ENCODE results near the gene HTD2.
"Not testable (repeated sequence)": the region's sequence is repeated elsewhere in the genome, so short reads cannot be mapped to it uniquely, and the experiment has no call there.

The HTD2 gene

DNA sequence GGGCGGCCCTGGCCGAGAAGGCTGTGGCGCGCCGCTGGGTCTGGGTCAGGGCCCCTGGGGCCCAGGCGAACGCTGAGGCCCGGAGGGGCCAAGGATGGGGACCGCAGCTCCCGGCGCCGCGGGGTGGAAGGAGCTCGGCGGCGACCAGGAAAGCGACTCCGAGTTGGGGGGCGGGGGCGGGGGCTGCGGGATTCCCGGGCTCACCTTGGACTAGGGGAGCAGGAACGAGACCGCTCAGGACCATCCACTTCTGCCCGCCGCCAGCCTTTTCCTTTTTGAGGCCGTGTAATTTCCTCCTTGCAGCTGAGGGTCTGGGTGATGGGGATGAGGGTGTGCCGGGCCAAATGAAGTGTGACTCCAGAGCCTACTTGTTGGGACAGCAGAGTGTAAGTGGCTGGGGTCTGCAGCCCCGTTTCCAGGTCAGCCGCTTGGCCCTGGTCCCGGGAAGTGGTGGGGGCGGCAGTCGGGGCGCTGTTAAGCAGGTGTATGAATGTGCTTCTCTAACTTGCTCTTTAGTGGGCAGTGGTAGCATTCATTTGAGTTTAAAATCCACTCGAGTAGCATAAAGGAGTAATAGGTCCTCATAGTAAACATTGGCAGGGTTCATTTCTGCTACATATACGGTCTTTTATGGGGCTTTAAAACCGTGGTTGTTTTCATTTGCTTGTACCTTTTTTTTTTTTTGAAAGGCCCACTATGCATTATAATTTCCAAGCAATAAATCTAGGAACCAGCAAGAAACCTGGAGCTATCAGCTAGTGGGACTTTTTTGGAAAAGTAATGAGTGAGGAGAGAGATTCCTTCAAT lies 27.1 kb downstream of the HTD2 start:
- DNase-seq (ENCODE audit: low read depth): no peak

DNA sequence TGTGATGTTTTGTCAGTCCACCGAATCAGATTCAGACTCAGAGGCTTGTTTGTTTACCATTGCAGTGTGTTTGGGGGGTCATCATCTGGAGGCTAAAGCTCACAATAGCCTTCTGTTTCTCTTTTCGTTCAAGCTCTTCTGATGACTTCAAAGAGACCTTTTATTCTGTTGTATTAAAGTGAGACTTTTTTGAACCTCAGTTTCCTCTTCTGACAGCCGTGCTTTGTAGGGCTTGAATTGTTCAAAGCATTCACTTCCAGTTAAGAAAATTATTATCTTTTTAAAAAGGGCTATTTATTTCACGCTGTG lies 27.6 kb downstream of the HTD2 start:
- DNase-seq (ENCODE audit: low read depth): no peak

DNA sequence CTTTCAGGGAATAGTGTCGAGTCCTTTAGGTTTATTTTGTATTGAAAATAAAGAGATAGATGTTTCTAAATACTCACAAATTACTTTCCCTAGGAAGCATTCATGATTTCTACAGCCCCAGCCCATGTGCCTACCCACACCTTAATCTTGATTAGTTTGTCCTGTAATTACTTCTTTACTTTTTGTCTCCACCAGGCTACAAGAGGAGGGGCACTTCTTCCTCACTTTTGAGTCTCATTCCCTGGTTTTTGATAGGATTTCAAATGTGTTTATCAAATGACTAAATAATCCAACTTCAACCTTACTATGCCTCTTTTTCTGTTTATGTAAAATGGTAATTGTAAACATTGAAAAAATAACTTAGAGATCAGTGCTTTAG lies 28.2 kb downstream of the HTD2 start:
- no peak for DNase-seq (ENCODE audit: low read depth)

DNA sequence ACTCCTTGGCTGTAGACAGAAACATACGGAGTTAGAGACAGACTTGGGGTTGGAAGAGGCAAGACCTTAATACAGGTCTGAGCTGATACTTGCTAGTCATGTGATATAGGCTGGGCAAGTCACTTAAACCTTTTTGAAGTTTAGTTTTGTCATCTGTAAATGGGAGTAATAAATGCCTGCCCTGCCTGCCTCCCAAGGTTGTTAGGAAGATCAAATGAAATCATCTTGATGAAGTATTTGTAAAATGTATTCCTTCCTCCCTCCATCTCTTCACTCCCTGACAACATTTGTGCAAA lies 29.3 kb downstream of the HTD2 start:
- no peak for DNase-seq (ENCODE audit: low read depth)

DNA sequence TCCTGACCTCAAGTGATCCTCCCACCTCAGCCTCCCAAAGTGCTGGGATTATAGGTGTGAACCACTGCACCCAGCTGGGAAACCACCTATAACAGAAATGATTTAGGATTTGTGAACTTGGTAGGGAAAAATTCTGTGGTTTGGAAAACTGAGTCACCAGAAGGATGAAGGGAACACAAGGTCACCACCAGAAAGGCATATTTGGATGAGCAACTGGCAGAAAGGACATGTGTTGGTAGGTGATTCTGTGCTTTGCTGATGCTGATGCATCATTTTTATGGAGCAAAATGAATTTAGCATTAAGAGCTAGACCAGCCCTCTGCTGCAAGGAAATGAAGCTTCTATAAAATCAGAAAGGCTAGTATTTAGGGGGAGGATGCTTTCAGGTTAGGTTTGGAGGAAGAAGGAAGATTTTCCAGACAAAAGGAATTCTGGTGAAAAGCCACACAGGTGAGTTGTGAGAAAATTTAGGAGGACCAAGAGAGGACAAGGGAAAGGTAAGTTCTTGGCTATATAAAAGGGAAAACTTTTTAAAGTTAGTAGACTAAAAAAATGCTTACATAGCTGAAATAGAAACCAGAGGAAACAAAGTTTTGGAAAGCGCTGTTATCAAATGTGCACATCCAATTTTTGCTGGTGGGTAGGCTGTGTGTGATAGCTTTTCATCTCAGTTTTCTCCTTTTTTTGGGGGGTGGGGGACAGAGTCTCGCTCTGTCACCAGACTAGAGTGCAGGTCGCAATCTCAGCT lies 30.0 kb downstream of the HTD2 start:
- DNase-seq (ENCODE audit: low read depth): no peak

DNA sequence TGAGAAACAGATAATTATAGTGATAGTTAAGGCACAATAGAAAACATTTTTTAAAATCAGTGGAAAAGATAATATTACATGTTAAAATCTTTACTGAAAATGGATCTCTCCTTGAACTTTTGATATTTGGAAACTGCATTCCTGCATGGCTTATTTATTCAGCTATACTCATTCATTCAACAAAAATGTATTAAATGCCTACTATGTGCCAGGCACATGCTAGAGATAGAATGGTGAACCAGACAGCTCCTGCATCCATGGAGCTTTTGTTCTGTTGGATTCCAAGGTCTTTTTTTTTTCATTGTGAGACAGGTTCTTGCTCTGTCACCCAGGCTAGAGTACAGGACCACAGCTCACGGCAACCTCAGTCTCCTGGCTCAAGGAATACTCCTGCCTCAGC lies 30.9 kb downstream of the HTD2 start:
- DNase-seq (ENCODE audit: low read depth): no peak

DNA sequence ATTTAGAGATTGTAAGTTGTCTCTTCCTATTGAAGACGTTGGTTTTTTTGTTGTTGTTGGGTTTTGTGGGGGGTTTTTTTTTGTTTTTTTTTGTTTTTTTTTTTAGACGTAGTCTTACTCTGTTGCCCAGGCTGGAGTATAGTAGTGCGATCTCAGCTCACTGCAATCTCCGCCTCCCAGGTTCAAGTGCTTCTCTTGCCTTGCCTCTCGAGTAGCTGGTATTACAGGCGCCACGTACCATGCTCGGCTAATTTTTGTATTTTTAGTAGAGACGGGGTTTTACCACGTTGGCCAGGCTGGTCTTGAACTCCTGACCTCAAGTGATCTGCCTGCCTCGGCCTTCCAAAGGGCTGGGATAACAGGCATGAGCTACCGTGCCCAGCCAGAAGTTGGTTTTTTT lies 32.8 kb downstream of the HTD2 start:
- not testable (repeated sequence) for DNase-seq (ENCODE audit: low read depth)

DNA sequence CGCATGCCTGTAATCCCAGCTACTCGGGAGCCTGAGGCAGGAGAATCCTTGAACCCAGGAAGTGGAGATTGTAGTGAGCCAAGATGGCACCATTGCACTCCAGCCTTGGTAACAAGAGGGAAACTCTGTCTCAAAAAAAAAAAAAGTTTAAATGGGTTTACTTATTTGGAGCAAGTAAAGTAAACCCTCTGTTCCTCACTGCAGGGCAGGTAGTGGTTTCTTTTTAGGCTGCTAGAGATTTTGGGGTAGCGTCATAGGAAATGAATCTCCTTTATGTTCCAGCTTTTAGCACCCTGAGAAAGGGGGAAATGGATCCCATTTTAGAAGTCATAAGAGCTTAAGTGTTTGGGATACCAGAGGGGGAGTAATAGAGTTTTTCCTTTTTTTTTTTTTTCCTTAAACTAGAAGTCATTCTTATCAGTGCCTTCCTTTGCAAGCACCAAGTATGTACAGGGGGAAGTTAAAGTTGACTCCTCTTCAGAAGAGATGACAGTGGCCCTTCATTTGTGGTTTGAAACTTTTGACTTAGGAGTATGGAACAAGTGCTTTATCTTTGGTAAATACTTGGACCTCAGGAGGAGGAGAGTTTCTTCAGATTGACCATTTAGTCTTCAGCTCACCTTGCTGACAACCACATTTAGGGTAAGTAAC lies 34.4 kb downstream of the HTD2 start:
- DNase-seq (ENCODE audit: low read depth): no peak

DNA sequence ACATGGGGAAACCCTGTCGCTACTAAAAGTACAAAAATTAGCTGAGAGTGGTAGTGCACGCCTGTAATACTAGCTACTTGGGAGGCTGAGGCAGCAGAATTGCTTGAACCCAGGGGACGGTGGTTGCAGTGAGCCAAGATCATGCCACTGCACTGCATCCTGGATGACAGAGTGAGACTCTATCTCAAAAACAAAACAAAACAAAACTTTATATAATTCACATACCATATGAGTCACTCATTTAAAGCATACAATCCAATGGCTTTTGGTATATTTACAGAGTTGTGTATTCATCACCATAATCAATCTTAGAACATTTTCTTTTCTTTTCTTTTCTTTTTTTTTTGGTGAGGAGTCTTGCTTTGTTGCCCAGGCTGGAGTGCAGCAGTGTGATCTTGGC lies 35.1 kb downstream of the HTD2 start:
- no peak for DNase-seq (ENCODE audit: low read depth)

DNA sequence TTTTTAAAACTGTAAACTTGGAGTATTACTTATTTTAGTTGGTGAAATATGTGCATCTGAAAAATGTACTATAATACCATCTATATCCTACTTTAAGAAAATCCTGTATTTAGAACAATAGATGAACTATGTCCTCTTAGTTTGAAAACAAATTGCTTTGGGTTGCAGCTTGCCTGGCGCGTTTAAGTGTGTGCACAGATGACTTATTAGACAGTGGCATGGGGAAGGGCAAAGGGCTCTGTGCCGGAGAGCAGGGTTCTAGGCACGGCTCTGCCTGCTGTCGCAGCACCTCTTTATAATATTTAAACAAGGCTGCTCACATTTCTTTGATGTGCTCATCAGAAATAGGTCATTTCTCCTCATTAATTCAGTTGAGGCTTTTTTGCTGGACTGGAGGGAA lies 36.4 kb downstream of the HTD2 start:
- DNase-seq (ENCODE audit: low read depth): no peak

DNA sequence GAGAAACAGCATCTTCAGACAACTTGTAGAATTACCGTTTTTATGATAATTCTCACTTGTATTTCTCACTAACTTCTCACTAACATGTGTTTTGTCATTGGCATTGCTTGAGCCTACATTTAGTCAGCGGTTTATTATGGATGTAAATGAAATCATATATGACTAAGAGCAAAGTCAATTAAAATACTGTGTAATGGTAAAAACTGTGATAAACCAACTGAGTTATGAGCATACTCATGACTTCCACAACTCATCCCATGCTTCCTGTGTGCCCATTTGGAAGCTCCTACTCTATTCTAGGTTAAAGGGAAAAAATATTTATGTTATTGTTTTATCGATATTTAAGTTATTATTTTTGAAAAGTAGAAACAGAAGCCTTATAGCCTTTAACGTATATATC lies 39.1 kb downstream of the HTD2 start:
- DNase-seq (ENCODE audit: low read depth): no peak

DNA sequence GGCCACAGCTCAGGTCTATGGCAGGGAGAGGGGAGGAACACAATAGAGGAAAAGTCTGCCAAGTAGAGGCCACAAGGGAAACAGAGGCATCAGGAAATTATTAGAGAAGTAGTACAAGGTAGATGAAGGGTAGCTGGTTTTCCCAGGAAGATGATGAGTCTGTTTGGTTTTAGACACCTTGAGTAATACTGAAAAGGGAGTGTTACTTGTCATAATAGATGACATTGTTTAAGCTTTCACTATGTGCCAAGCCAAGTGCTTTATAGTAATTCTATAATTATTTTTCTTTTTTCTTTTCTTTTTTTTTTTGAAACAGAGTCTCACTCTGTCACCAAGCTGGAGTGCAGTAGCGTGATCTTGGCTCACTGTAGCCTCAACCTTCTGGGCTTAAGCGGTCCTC lies 40.0 kb downstream of the HTD2 start:
- no peak for DNase-seq (ENCODE audit: low read depth)

DNA sequence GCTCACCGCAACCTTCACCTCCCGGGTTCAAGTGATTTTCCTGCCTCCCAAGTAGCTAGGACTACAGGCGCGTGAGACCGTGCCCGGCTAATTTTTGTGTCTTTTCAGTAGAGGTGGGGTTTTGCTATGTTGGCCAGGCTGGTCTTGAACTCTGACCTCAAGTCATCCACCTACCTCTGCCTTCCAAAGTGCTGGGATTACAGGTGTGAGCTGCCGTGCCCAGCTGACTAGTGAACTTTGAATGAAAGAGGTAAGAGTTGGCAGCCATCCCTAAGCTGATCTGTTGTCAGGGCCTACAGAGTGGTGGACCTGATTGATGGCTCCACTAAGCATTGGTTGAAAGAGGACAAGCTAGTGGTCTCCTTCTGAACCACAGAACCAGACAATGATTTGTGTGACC lies 41.7 kb downstream of the HTD2 start:
- DNase-seq (ENCODE audit: low read depth): no peak

DNA sequence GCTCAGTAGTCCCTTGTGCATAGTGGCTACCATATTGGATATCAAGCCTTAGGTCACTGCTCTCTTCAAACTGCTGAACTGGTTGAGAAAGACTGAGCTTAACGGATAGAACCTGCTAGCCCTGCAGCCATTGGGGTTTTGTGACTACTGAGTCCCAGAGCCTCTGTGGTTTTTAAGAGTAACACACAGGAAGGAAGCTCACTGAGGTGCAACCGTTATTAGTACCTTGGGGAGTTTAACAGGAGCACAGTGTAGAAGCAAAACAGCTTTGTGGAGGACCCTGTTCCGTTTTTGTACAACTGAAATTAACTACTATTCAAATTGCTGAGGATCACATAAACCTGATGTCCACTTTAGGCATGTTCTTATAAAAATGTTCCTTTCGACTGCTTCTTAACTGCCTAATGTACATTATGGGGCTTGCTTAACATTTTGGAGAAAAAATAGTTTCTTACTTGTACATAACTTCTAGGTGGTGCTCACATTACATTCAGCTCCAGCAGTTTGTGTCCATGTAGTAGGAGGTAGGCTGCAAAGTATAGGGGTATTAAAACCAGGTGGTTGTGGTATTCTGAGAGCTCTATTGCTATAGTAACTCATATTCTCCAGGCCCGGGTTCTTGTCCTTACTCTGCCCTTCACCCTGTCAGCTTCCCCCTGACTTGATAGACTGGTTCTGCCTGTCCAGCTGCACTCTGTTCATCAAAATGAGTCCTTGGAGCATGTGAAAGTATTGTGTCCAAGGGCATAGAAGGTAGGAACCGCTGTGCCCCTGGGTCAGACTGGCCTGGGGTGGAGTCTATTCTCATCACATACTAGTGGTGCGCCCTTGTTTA lies 43.7 kb downstream of the HTD2 start:
- no peak for DNase-seq (ENCODE audit: low read depth)

DNA sequence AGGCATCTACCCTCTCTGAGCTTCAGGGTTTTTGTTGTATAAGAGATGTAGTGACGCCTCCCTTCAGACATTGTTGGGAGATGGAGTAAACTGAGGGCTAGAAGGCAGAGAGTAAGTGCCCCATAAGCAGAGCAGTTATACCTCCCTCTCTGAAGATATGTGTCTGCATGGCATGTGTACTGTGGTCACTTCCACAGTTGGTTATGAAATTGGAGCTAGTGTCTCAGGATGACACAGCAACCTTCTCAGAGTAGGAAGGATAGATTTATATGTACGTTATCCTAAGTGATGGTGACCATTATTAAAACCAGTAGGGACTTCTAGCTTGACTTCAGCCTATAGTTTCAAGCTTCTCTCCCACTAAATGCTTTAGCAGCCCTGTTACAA lies 44.3 kb downstream of the HTD2 start:
- no peak for DNase-seq (ENCODE audit: low read depth)

DNA sequence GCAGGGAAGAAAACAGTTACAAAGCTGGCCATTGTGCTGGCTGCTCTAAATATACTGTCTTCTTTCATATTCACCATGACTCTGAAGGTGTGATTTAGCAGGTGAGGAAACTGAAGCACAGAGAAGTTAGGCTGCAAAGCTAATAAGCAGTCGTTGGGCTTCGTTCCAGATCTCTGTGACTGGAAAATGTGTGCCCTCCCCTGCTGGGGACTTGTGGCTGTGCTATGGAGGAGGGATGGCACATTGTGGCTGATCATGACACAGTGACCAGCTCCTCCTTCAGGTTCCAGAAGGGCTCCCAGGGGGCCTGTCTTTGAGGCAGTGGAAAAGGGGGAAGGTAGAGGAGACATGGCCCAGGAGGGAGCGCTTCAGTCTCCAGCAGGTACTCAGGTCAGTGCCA lies 45.6 kb downstream of the HTD2 start:
- no peak for DNase-seq (ENCODE audit: low read depth)

DNA sequence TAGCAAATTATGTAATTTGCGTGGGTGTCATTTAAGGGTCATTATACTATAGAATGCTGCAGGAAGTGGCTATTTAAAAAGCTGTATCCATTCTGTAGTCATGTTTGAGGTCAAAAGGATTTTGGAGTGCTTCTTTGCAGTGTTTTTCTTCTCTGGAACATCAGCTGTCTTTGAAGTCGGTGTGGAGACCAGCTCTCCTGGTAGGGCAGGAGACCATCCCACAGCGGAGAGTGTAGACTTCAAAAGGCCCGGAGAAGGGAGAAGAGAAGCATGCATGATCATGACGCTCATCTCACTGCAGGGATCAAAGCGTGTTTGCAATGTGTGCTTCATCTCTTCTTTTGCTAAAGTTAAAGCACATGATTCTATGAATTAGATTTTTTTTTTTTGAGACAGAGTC lies 46.3 kb downstream of the HTD2 start:
- DNase-seq (ENCODE audit: low read depth): no peak

DNA sequence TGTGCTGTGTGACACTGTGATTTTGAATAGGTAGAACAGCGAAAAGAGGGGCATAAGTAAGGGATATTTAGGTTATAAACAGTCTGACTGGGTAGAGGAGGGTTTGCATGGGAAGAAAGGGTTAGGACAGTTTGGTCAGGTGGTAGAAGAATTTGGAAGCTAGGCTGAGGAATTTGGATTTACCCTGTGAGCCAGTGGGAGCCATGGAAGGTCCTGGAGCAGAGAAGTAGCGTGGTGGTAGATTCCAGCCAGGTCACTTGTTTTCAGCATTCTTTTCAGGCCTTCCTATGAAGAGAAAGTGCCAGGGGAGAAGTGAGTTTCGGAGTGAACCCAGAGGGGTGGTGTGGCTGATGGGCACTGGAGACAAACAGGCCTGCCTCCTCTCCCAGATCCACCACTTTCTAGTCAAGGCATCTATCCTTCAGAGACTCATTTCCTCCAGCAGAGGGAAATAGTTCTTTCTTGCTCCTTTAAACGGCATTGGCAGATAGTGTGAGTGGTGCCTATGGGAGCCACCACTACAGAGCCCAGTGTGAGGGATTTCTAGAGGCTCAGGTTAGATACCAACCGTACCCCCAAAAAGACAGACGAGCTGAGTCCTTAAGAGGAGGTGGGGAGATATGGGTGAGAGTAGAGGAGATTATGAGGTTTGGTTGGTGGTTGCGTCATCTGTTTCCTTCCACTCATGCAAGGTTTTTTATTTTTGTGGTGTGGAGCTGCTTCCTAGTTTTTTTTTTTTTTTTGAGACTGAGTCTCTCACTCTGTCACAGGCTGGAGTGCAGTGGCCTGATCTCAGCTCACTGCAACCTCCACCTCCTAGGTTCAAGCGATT lies 47.6 kb downstream of the HTD2 start:
- DNase-seq (ENCODE audit: low read depth): no peak

DNA sequence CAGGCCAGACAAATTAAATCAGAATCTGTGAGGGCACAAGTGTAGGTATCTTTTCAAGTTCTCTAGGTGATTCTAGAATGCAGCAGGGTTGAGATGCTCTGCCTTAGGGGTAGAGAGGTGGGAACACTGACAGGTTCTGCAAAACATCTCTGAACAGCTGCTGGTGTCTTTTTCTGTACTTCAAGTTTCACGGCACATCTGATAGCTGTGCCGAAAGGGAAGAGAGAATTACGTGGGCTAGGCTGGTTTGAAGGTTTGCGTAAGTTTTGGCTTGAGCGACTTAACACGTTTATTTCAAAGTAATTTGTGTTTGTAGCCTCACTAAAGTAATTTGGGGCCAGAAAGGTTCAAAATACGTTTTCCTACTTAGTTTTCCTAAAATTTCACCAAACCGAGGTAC lies 48.9 kb downstream of the HTD2 start:
- no peak for DNase-seq (ENCODE audit: low read depth)

DNA sequence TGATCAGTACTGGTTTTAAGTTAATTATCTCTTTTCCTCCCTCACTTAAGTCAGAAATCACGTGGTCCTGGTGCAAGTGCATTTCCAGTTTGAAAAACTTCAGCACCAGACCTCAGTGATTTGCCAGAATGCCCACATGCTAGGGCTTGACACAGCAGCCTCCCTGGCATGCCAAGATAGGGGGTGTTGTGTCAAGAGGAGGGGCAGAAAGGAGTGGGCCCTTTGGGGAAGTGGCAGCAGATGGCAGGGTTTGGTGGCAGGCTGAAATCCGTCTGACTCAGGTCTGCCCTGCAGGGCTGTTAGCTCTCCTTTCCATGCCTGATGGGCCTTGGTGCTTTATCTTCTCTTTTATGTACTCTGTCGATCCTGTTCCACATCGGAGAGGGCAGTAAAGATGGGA lies 49.7 kb downstream of the HTD2 start:
- no peak for DNase-seq (ENCODE audit: low read depth)

DNA sequence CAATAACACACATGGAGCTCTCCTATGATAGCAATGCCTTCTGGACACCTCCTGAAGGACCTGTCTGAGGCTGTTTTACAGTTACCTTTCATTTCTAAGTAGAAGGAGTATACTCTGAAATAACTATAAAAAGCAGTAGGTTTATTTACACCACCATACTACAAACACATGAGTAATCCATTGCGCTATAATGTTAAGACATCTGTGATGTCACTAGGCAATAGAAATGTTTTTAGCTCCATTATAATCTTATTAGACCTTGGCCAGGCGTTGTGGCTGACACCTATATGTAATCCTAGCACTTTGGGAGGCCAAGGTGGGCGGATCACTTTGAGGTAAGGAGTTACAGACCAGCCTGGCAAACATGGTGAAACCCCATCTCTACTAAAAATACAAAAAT lies 51.1 kb downstream of the HTD2 start:
- no peak for DNase-seq (ENCODE audit: low read depth)

DNA sequence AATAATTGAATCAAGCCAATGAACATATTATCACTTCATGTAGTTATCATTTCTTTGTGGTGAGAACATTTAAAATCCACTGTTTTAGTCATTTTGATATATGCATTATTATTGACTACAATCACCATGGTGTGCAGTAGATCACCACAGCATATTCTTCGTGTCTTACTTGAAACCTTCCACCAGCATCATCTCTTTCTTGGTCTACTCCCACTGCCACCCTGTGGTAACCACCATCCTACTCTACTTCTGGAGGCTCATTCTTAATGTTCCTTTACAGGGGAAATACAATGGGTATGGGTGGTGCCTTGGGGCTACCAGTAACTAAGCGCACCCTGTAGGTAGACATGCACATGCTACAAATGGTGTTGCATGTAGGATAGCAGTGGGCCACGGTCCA lies 51.8 kb downstream of the HTD2 start:
- DNase-seq (ENCODE audit: low read depth): no peak

All from activated gamma-delta T cell treated with anti-CD3 and anti-CD28 coated beads, Interleukin-2, amount 50 U/mL, for 16 hours (primary cell).